Keratinocyte (primary cell): ENCODE measurements around the gene NAV3.

ENCODE experiments used
- EZH2 ChIP-seq: IDR thresholded peaks from one replicate; pipeline ENCODE4 v1.6.1; 2012; ENCODE audit warnings: inconsistent platforms, mild to moderate bottlenecking, low read length, moderate library complexity
- TF ChIP-seq, protein P1 (sequence below), 3 experiments: IDR thresholded peaks in 1 of 3; conservative IDR thresholded peaks in 1 of 3; optimal IDR thresholded peaks in 1 of 3; 2 replicates in 2 of 3; 3 replicates in 1 of 3; pipeline versions ENCODE3 to v1.5.1; 2011; ENCODE audit warnings: low read length in 3 of 3, mild to moderate bottlenecking in 3 of 3, moderate library complexity in 2 of 3, control low read depth in 1 of 3, inconsistent platforms in 1 of 3; ENCODE audit not compliant: insufficient read depth in 2 of 3; ENCODE audit errors: extremely low read depth in 1 of 3

DNA sequence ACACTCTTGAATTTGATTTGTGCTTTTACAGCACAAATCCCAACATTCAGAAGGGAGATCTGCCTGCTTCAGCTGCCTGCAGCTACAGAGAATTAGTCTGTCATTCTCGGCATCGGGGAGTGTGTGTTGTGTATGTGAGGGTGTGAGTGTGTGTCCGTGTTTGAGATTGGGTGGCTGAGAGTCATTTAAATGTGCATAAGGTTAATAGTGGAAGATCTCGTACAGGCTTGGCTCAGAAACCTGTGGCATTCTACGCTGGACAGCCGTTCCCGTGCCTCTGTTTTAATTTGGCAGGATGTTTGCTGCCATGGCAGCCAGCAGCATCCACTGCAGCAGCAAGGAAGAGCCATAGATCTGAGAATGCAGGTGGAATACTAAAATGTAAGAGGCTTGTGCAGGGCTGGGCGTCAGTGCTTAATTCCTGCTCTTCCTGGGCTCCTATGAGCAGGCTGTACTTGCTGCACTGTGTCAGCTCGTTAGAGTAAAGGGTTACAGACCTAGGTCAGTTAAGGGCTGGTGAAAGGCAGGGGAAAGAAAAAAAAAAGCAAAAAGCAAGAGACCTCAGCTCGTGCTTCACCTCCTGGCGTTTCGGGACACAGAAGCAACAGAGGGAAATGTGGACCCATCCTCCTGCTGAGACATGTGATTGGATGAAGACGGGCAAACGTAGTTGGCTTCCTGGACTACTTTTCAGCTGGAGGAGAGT lies 205.4 kb downstream of the NAV3 start:
- TF ChIP-seq, protein P1, sequence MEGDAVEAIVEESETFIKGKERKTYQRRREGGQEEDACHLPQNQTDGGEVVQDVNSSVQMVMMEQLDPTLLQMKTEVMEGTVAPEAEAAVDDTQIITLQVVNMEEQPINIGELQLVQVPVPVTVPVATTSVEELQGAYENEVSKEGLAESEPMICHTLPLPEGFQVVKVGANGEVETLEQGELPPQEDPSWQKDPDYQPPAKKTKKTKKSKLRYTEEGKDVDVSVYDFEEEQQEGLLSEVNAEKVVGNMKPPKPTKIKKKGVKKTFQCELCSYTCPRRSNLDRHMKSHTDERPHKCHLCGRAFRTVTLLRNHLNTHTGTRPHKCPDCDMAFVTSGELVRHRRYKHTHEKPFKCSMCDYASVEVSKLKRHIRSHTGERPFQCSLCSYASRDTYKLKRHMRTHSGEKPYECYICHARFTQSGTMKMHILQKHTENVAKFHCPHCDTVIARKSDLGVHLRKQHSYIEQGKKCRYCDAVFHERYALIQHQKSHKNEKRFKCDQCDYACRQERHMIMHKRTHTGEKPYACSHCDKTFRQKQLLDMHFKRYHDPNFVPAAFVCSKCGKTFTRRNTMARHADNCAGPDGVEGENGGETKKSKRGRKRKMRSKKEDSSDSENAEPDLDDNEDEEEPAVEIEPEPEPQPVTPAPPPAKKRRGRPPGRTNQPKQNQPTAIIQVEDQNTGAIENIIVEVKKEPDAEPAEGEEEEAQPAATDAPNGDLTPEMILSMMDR (optimal IDR thresholded peaks at IDR 0.05 in 1 of 3, IDR thresholded peaks at IDR 0.05 in 1 of 3, conservative IDR thresholded peaks at IDR 0.05 in 1 of 3; ENCODE audit: extremely low read depth in 1 of 3, insufficient read depth in 2 of 3, low read length in 3 of 3): no peak
- no peak for TF ChIP-seq EZH2
